ENCODE measurements around the gene MAP3K4. TPM values are rescaled to one million over a fixed set of nuclear protein-coding genes. Genes with fewer than 3 reads are reported as not detected.

Gene MAP3K4
- total and polyA plus RNA-seq, 2 of the 4 experiments (the other 2 are of a cell fraction): 11.5 to 20.4 TPM

- Histone ChIP-seq H3K36me3 (ENCODE audit: control insufficient read depth, insufficient read depth, low read length) (peaks cover 9% of the 10 kb centered on the region), H4K5ac (ENCODE audit: low read depth, low read length) (no peak overlapping the region), H3K4ac (ENCODE audit: low read depth, low read length) (no peak overlapping the region), H3K4me3 (ENCODE audit: insufficient read depth, low read depth, low read length) (no peak overlapping the region), H2AFZ (replicated peaks; ENCODE audit: low read length, poor library complexity) (no peak overlapping the region), H2BK5ac (ENCODE audit: low read depth, low read length, poor library complexity, severe bottlenecking) (no peak overlapping the region), H3K27me3 (ENCODE audit: control insufficient read depth, insufficient read depth, low read length) (no peaks in the 10 kb centered on the region), H3K18ac (ENCODE audit: low read depth, low read length) (no peak overlapping the region), H4K20me1 (ENCODE audit: insufficient read depth, low read length) (no peaks in the 10 kb centered on the region), H3K9me3 (ENCODE audit: control insufficient read depth, insufficient read depth, low read length) (no peaks in the 10 kb centered on the region), H3K79me1 (ENCODE audit: low read depth in 1 of 2, low read length in 2 of 2) (peaks cover 9 to 14% of the 10 kb centered on the region in 2 experiments; a peak in 3 of 4 replicates), H4K8ac (ENCODE audit: low read depth in 2 of 2, low read length in 2 of 2) (no peak overlapping the region), H2AK9ac (replicated peaks; ENCODE audit: low read depth, low read length, poor library complexity) (no peak overlapping the region), H2BK120ac (ENCODE audit: low read depth, low read length) (no peak overlapping the region), H3K14ac (replicated peaks; ENCODE audit: low read depth, low read length) (no peak overlapping the region), H3K27ac (ENCODE audit: insufficient read depth, low read length) (no peak overlapping the region), H3K4me2 (ENCODE audit: low read depth, low read length) (no peak overlapping the region), H2AK5ac (ENCODE audit: low read depth, low read length) (no peak overlapping the region), H3K23ac (ENCODE audit: low read depth, low read length) (no peak overlapping the region), H4K91ac (ENCODE audit: insufficient read depth, low read depth, low read length) (no peak overlapping the region), H2BK20ac (ENCODE audit: low read depth, low read length) (no peak overlapping the region), H3K9ac (ENCODE audit: low read depth, low read length) (no peak overlapping the region), H2BK15ac (ENCODE audit: low read depth, low read length) (no peak overlapping the region), H3K9me1 (ENCODE audit: insufficient read depth, low read length) (peaks cover 7% of the 10 kb centered on the region; the same call in 1 of the 2 replicates), H3K56ac (ENCODE audit: extremely low read depth, insufficient read depth, low read length) (no peak overlapping the region), H3K4me1 (ENCODE audit: control insufficient read depth, insufficient read depth, low read length) (no peaks in the 10 kb centered on the region)
- ATAC-seq (ENCODE audit: low read depth) (no peak), DNase-seq (no peak)
- no CpG with 5 or more reads among the region's 5 CpGs for WGBS, 2 experiments (ENCODE audit: extremely low coverage in 2 of 2, insufficient read length in 1 of 2)
- BruUV-seq (replicated peaks): no TSS peak
- ChIA-PET POLR2A (ENCODE audit: unreplicated experiment) (no interaction called here), CTCF (interaction anchor here (0.6 kb wide), 1 partner anchor 297 kb away, joined by 3 read pairs; no protein-coding TSS in a partner anchor)
- intact Hi-C loops (cut with micrococcal nuclease): no loop called here
- dilution Hi-C loops (cut with HindIII; ENCODE audit: low sequenced_read_pairs, unreplicated experiment): no loop called here
- in situ Hi-C loops (cut with MboI; ENCODE audit: low sequenced_read_pairs): no loop called here
- TF ChIP-seq RFX5 (IDR thresholded peaks at IDR 0.05; ENCODE audit: low read depth, low read length): no peak
- no peak for TF ChIP-seq RAD21 (IDR thresholded peaks at IDR 0.05; ENCODE audit: low read length)
- TF ChIP-seq NFE2L2 (IDR thresholded peaks at IDR 0.05; ENCODE audit: low read depth, low read length): no peak
- no peak for TF ChIP-seq FOS (IDR thresholded peaks at IDR 0.05; ENCODE audit: low read depth, low read length)
- no peak for TF ChIP-seq MXI1 (IDR thresholded peaks at IDR 0.05; ENCODE audit: borderline replicate concordance, low read depth, low read length)
- no peak for TF ChIP-seq CTCF (conservative IDR thresholded peaks at IDR 0.05; ENCODE audit: low read depth, low read length)
- TF ChIP-seq POLR2A (IDR thresholded peaks at IDR 0.05; ENCODE audit: low read depth, low read length): no peak
- no peak for TF ChIP-seq RCOR1 (IDR thresholded peaks at IDR 0.05; ENCODE audit: insufficient replicate concordance, low read length)
- TF ChIP-seq MAZ (IDR thresholded peaks at IDR 0.05; ENCODE audit: borderline replicate concordance, low read depth, low read length): no peak
- no peak for TF ChIP-seq USF2 (IDR thresholded peaks at IDR 0.05; ENCODE audit: low read depth, low read length)
- no peak for TF ChIP-seq CEBPB (IDR thresholded peaks at IDR 0.05; ENCODE audit: low read depth, low read length)
- TF ChIP-seq BHLHE40 (IDR thresholded peaks at IDR 0.05; ENCODE audit: low read depth, low read length): no peak
- no peak for TF ChIP-seq CHD1 (IDR thresholded peaks at IDR 0.05; ENCODE audit: low read depth, low read length)
- TF ChIP-seq MAFK (IDR thresholded peaks at IDR 0.05; ENCODE audit: low read depth, low read length): no peak
- TF ChIP-seq ELK1 (IDR thresholded peaks at IDR 0.05; ENCODE audit: borderline replicate concordance, low read depth, low read length): no peak
- no peak for TF ChIP-seq SMC3 (IDR thresholded peaks at IDR 0.05; ENCODE audit: low read depth, low read length)
These were observed 82.4 kb downstream of the MAP3K4 start for GRCh38 chr6:161073930-161074329.
